NCI-H345 (cell line): ENCODE measurements around the gene ATXN1.
"Not testable (repeated sequence)": the region's sequence is repeated elsewhere in the genome, so short reads cannot be mapped to it uniquely, and the experiment has no call there.

ENCODE experiments used
- DNase-seq: peaks from one replicate; lab custom pipeline; 2025; lab: John Stamatoyannopoulos, UW

ATXN1 gene

DNA sequence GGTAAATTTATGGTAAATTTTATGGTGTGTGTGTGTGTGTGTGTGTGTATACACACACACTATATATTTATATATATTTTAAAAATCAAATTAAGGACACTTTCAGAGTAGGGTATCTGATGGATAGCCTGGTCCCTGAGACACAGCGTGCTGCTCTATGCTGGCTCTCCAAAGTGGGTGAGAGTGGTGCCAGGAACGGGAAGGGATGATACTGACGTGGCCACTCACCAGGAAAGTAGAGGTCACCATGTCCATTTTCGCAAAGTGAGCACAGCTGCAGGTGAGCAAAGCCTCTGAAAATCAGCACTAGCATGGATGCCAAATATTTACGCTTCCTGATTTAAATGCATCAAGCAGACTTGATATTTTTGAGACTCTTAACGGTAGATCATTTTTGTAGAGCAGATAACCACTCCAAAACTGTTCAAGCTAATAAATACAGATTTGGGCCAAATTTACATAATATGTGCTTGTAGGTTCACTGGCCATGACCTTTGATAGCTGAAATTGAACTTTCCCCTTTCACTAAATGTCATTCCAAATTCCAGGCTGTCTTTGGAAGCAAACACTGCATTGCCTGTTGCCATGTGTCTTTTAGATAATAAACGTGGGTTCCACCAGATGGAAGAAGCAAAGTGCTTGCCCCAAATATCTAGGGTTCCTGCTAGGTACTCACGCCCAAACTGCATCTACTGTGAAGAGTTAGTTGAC lies 116.6 kb downstream of the ATXN1 start:
- no peak for DNase-seq

DNA sequence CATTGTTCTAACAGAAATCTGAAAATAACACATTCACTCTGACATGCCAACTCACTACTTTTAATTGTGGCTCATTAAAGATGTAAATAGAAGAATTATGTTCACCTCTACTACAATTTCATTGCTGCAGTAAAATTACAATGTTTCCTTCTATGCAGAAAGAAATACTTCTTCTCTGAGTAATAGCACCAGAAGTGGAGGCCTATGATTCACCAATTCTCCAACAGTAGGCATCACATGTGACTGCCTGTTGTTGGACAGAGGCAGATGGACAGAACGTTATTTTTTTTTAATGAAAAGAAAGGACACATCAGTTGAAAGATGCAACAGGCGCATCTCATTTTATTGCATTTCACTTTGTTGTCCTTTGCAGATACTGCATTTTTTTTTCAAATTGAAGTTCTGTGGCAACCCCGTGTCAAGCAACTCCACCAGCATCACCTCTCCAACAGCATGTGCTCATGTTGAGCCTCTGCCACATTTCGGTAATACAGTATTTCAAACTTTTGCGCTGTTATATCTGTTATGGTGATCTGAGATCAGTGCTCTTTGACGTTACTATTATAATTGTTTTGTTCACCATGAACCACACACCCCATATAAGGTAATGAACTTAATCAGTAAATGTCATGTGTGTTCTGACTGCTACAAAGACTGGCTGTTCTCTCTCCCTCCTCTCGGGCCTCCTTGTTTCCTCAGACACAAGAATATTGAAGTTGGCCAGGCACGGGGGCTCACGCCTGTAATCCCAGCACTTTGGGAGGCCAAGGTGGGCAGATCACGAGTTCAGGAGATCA lies 121.4 kb downstream of the ATXN1 start:
- DNase-seq, result no peak

DNA sequence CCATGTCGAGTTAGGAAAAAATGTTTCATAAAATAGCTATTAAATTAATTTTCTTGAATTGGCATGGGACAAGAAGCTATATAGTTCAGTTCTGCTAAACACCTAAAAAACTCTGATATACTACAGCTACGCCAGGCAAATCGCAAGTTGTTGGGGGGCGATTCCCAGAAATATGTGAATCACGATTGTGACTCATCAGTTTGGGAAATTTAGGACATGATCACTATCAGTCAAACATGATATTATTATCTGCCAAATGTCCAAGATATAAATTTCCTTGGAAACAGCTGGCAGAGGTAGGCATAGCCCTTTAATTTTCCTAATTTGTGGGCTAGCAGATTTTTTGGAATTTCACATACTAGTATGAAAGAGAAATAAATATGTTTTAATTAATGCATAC lies 123.6 kb downstream of the ATXN1 start:
- no peak for DNase-seq

DNA sequence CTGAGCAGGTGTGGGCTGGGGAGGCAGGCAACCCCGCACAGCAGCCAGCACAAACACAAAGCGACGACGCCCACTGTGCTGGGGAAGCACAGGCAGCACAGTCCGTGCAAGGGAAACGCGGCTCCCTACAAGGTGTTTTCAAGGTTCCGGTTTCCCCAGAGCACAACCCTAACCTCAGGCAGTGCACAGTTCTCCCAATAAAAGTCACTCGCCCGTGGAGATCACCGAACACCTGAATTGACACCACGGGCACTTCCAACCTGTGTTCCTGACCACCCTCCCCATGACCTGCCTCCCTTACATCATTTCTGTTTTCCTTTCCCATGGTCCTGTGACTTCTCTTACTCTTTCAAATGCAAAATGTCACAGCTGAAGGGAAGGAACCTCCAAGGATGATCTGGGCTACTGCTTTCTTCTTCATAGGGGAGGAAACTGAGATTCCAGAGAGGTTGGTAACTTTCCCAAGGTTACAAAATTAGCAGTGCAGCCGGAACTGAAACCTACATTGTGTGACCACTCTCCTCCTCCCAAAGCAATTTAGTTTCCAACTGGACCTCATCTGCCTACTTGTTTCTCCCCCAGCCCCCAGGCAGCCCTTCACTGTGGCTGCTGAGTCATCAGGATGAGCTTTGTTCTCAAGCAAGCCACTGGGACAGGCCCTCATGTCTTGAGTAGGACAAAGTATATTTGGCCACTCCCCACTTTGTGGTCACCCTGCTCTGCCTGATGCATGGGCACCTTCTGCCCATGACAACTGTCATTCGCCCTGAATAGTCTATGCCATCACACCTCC lies 125.3 kb downstream of the ATXN1 start:
- no peak for DNase-seq

DNA sequence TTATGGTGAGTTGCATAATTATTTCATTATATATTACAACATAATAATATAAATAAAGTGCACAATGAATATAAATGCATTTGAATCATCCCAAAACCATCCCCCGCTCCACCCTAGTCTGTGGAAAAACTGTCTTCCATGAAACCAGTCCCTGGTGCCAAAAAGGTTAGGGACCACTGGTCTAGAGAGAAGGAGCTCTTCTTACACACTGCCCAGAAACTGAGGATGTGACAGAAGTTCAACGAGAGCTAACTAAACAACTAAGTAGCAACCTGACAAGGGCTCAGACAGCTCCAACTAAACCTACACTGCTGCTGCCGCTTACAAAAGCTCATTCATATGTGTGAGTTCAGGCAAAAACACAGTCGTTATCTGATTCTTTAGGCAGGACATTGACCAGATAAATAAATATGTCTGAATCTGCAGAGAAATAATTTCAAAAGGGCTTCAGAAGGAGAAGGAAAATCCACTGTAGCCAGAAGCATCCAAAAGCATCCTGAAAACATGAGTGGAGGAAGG lies 125.9 kb downstream of the ATXN1 start:
- no peak for DNase-seq

DNA sequence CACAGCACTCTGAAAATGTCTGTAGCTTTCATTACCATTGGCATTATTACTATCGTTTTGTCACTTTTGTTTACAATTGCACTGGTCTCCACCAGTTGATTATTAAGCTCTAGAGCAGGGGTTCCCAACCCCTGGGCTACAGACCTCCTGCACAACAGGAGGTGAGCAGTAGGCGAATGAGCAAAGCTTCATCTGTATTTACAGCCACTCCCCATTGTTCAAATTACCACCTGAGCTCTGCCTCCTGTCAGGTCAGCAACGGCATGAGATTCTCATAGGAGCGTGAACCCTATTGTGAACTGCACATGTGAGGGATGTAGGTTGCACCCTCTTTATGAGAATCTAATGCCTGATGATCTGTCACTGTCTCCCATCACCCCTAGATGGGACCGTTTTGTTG lies 126.4 kb downstream of the ATXN1 start:
- no peak for DNase-seq

- no peak for DNase-seq
Observed at GRCh38 chr6:16633961-16634360, 127.3 kb downstream of the ATXN1 start.

GRCh38 chr6:16633465-16633864 lies 127.8 kb downstream of the ATXN1 start:
- DNase-seq, result no peak

DNA sequence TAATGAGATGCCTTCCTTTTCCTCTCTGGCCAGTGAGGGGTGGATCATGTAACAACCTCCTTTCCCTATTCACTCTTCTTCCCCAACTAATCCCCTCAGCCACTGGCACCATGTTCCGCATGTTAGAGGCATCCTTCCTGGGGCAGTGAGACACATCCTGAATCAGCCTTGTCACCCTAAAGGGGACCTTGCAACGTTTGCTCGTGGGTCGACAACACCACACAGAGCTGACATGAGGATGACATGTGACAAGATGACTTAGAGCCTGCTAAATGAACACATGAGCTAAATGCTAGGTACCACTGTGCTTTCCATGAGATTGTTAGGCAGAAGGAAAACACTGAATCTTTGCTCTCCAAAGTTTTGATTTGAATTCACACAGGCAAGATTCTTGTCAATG lies 129.2 kb downstream of the ATXN1 start:
- DNase-seq, result no peak

GRCh38 chr6:16630026-16630643 lies 131.1 kb downstream of the ATXN1 start:
- DNase-seq, result no peak

- DNase-seq, result not testable (repeated sequence)
Observed at GRCh38 chr6:16628580-16628979, 132.7 kb downstream of the ATXN1 start.

DNA sequence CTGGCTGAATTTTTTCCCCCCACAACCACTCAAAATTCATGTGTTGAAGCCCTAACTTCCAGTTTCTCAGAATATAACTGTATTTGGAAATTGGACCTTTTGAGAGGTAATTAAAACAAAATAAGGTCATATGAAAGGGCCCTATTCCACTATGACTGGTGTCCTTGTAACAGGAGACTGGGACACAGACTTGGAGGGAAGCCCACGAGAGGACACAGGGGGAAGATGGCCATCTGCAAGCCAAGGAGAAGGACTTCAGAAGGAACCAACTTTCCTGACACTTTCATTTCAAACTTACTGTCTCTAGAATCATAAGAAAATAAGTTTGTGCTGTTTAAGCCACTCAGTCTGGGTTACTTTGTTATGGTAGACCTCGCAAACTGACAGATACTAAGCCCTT lies 134.6 kb downstream of the ATXN1 start:
- DNase-seq, result no peak

- no peak for DNase-seq
Observed at GRCh38 chr6:16625291-16626265, 135.7 kb downstream of the ATXN1 start.

DNA sequence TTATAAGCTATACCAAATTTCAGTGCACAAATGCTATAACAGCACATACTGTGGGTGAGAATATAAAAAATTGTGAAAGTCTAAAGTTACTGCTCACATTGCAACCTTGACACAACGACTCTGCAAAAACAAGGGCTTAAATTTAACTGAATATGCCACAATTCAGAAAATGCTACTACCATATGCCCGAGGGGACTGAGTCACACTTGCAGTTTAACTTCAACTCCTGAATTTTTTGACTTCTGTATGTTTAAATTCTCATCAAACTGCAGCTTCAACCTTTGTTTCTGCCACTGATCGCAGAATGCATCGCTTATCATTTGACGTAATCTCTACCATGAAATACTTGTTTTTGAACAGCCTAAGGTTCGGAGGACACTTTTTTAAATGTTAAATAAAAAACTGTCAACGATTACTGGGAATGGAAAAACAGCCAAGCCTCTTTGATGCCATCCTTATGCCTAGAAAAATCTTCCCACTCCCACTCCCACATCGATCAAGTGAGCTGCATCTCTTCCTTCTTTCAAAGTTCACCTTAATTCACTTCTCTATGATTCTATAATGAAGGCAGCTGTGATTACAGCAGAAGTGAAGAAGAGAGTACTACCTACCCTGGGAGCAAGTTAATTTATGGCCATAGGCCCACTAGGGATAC lies 136.5 kb downstream of the ATXN1 start:
- DNase-seq, result no peak

DNA sequence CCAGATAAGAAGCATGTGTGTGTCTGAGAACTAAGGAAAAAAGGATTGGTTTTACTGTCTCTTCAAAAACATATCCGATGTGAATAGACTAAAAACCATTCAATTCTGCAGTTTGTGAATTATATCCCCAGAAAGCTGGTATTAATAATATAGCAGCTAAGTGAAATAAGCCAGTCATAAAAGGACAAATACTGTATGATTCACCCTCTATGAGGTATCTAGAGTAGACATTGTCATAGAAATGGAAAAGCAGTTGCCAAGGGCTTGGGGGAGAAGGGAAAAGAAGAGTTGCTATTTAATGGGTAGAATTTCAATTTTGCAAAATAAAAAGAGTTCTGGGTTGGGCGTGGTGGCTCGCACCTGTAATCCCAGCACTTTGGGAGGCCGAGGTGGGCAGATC lies 137.5 kb downstream of the ATXN1 start:
- no peak for DNase-seq

GRCh38 chr6:16623029-16623653 lies 138.1 kb downstream of the ATXN1 start:
- DNase-seq, result no peak

- no peak for DNase-seq
Observed at GRCh38 chr6:16622193-16622592, 139.1 kb downstream of the ATXN1 start.

- DNase-seq, result no peak
Observed at GRCh38 chr6:16621002-16621401, 140.3 kb downstream of the ATXN1 start.

DNA sequence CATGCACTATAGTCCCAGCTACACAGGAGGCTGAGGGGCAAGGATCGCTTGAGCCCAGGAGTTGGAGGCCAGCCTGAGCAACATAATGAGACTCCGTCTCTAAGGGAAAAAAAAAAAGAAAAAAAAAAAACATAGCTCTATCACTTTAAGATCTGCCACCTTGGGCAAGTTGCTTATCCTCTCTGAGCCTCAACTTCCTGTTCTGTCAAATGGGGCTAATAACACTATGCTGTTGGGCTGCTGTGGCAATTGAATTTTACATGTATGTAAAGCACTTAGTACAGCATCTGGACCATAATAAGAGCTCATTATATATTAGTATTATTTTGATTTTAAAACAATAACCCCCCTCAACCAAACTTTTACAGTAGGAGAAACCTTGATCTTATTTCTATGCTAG lies 141.5 kb downstream of the ATXN1 start:
- DNase-seq, result no peak

GRCh38 chr6:16618962-16619361 lies 142.3 kb downstream of the ATXN1 start:
- no peak for DNase-seq
